Naive thymus-derived CD4-positive, alpha-beta T cell (primary cell): ENCODE results near the gene FCGR3B. TPM values are rescaled to one million over a fixed set of nuclear protein-coding genes. Genes with fewer than 3 reads are reported as not detected.
"Not testable (repeated sequence)": the region's sequence is repeated elsewhere in the genome, so short reads cannot be mapped to it uniquely, and the experiment has no call there.

ENCODE experiments used
- ATAC-seq: fragments of 150-1000 bp; cut with Tn5 transposase; 2 replicates; pipeline ENCODE4 v1.10.0; 2021; ENCODE audit warnings: mild to moderate bottlenecking, moderate library complexity
- CTCF ChIA-PET: fragments of 350-600 bp; sonication (Branson Sonifier 250); formaldehyde crosslinking; loops from one replicate; lab custom pipeline; 2021; ENCODE audit warnings: antibody characterized with exemption; lab: Charles Lee
- POLR2A ChIA-PET: fragments of 350-600 bp; sonication (Branson Sonifier 250); formaldehyde crosslinking; loops from one replicate; lab custom pipeline; 2021; ENCODE audit warnings: antibody characterized with exemption, inconsistent platforms; lab: Charles Lee
- DNase-seq, 9 donors: peaks; one replicate each; pipeline versions ENCODE4 v3.0.0 to v3.0.0-alpha.2; 2020 to 2022; ENCODE audit warnings: mixed read lengths in 1 of 9
- H3K27ac ChIP-seq: one replicate; pipeline ENCODE4 v1.7.0; 2013; ENCODE audit warnings: mild to moderate bottlenecking, low read depth, low read length, moderate library complexity
- H3K27me3 ChIP-seq, 2 donors: one replicate each; pipeline ENCODE4 v1.7.0; 2013; ENCODE audit warnings: low read length in 2 of 2, mild to moderate bottlenecking in 2 of 2, moderate library complexity in 2 of 2; ENCODE audit not compliant: control insufficient read depth in 2 of 2, insufficient read depth in 2 of 2
- H3K36me3 ChIP-seq, 3 experiments: 1 replicate in 2 of 3; 2 replicates in 1 of 3; pipeline ENCODE4 v1.7.0; 2013; ENCODE audit warnings: low read length in 3 of 3, mild to moderate bottlenecking in 3 of 3, moderate library complexity in 1 of 3; ENCODE audit not compliant: insufficient read depth in 3 of 3, control insufficient read depth in 2 of 3
- H3K4me1 ChIP-seq, 2 donors: one replicate each; pipeline ENCODE4 v1.7.0; 2013; ENCODE audit warnings: low read length in 2 of 2, mild to moderate bottlenecking in 2 of 2, moderate library complexity in 1 of 2; ENCODE audit not compliant: control insufficient read depth in 2 of 2, insufficient read depth in 2 of 2
- H3K4me3 ChIP-seq: 2 replicates; pipeline ENCODE4 v1.7.0; 2013; ENCODE audit warnings: mild to moderate bottlenecking, low read length
- H3K9me3 ChIP-seq, 3 experiments: 1 replicate in 2 of 3; 2 replicates in 1 of 3; pipeline ENCODE4 v1.7.0; 2013; ENCODE audit warnings: low read length in 3 of 3; ENCODE audit not compliant: control insufficient read depth in 2 of 3
- H3K27ac Mint-ChIP-seq, 9 donors: one replicate each; pipeline ENCODE4 v1.8.0; 2020 to 2022; ENCODE audit warnings: mixed read lengths in 9 of 9, mild to moderate bottlenecking in 8 of 9, moderate library complexity in 5 of 9, inconsistent platforms in 2 of 9
- H3K27me3 Mint-ChIP-seq, 5 donors: one replicate each; pipeline ENCODE4 v1.8.0; 2021 to 2022; ENCODE audit warnings: mixed read lengths in 5 of 5, mild to moderate bottlenecking in 1 of 5
- H3K36me3 Mint-ChIP-seq, 5 donors: one replicate each; pipeline ENCODE4 v1.8.0; 2020 to 2022; ENCODE audit warnings: mixed read lengths in 5 of 5, mild to moderate bottlenecking in 3 of 5, inconsistent platforms in 1 of 5
- H3K4me1 Mint-ChIP-seq, 7 donors: one replicate each; pipeline ENCODE4 v1.8.0; 2020 to 2022; ENCODE audit warnings: mixed read lengths in 7 of 7, mild to moderate bottlenecking in 3 of 7, inconsistent platforms in 1 of 7
- H3K4me3 Mint-ChIP-seq, 10 donors: one replicate each; pipeline ENCODE4 v1.8.0; 2020 to 2022; ENCODE audit warnings: mild to moderate bottlenecking in 10 of 10, mixed read lengths in 10 of 10, moderate library complexity in 6 of 10, inconsistent platforms in 2 of 10
- H3K9me3 Mint-ChIP-seq, 11 donors: one replicate each; pipeline ENCODE4 v1.8.0; 2020 to 2022; ENCODE audit warnings: mixed read lengths in 11 of 11, mild to moderate bottlenecking in 4 of 11, inconsistent platforms in 1 of 11, moderate library complexity in 1 of 11
- intact Hi-C, 2 donors: fragments of 100-400 bp; cut with micrococcal nuclease; formaldehyde crosslinking; loops; one replicate each; pipeline ENCODE4 v1.15.1; 2023
- polyA plus RNA-seq, 2 donors: library from polyadenylated mRNA; unstranded; fragments of 300-500 nt; fragmentation: Illumina TruSeq; gene quantifications; one replicate each; pipeline ENCODE4 v1.2.3, GENCODE V29; 2021
- total RNA-seq, 6 experiments: library from RNA in 5 of 6; stranded (reverse) in 5 of 6; gene quantifications; 1 replicate in 5 of 6; 2 replicates in 1 of 6; pipeline ENCODE4 v1.2.3 and lab custom pipeline; 2021 to 2026

Gene FCGR3B
- 1 to 10 TPM in 1 of 5 experiments, under 1 TPM in 1, not detected in 3; 0.85 to 4.1 TPM for total RNA-seq
- not detected for polyA plus RNA-seq
- not detected for total RNA-seq (lab: John Stamatoyannopoulos, UW)

GRCh38 chr1:161631076-161631475 lies at the start of gene FCGR3B:
Gene FCGR3B, minus strand, starts transcription at chr1:161631176. Its CDS starts 82 bp downstream, at chr1:161631094.
- Mint-ChIP-seq H3K9me3 (no peaks in the 10 kb centered on the region), H3K4me3 (no peak within 1 kb of the TSS), H3K4me1 (peaks cover 0 to 7% (median 5%) of the 10 kb centered on the region in 7 donors), H3K27me3 (no peaks in the 10 kb centered on the region), H3K27ac (no peak within 1 kb of the TSS), H3K36me3 (peaks cover 0 to 1% (median 0%) of the 10 kb centered on the region in 5 donors)
- Histone ChIP-seq H3K36me3 (no peaks in the 10 kb centered on the region), H3K27me3 (no peaks in the 10 kb centered on the region), H3K4me3 (no peak within 1 kb of the TSS), H3K4me1 (peaks cover 0 to 2% of the 10 kb centered on the region in 2 donors), H3K27ac (no peak within 1 kb of the TSS), H3K9me3 (no peaks in the 10 kb centered on the region)
- intact Hi-C loops = no loop called here
- DNase-seq (no peak), ATAC-seq (no peak)
- ChIA-PET CTCF (no interaction called here), POLR2A (no interaction called here)

GRCh38 chr1:161678500-161678899 lies 47.5 kb upstream of the FCGR3B start:
- Mint-ChIP-seq H3K27me3 (peaks cover 4 to 26% (median 15%) of the 10 kb centered on the region in 5 donors), H3K27ac (no peak overlapping the region), H3K36me3 (no peaks in the 10 kb centered on the region), H3K9me3 (no peaks in the 10 kb centered on the region), H3K4me3 (no peak overlapping the region), H3K4me1 (peaks cover 0 to 2% (median 0%) of the 10 kb centered on the region in 7 donors)
- no peak for ATAC-seq
- H3K9me3 ChIP-seq = no peaks in the 10 kb centered on the region
- H3K4me1 ChIP-seq = no peaks in the 10 kb centered on the region
- H3K27me3 ChIP-seq = no peaks in the 10 kb centered on the region
- POLR2A ChIA-PET = no interaction called here
- no peak overlapping the region for H3K27ac ChIP-seq
- no peak for DNase-seq
- intact Hi-C loops = no loop called here
- H3K36me3 ChIP-seq = no peaks in the 10 kb centered on the region
- no peak overlapping the region for H3K4me3 ChIP-seq
- CTCF ChIA-PET = no interaction called here

DNA sequence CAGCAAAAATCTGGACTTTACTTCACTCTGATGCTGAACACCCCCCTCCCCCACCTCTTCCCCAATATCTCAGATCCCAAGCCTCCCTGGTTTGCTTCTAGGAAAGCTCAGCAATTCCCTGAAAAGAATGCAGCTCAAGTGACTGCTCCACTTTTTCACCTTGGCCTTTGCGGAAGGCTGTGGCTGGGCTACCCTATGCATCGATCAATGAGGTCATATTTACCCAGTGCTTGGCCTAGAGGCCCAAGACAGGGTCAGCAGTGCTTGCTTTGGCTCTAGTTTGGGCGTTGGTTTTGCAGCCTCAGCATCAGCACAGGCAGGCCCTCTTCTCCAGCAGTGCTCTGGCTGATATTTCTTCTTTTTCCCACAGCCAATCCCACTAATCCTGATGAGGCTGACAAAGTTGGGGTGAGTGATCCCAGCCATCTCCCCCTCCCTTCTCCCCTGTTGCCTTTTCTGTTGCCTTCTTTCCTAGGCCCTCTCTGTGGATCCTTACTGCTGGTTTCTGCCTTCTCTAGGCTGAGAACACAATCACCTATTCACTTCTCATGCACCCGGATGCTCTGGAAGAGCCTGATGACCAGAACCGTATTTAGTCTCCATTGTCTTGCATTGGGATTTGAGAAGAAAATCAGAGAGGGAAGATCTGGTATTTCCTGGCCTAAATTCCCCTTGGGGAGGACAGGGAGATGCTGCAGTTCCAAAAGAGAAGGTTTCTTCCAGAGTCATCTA lies 46.1 kb upstream of the FCGR3B start:
- no peak overlapping the region for H3K4me3 Mint-ChIP-seq
- H3K36me3 ChIP-seq = no peaks in the 10 kb centered on the region
- H3K9me3 ChIP-seq = no peaks in the 10 kb centered on the region
- intact Hi-C loops = no loop called here
- H3K27me3 Mint-ChIP-seq = peaks cover 5 to 15% (median 8%) of the 10 kb centered on the region in 5 donors
- H3K4me3 ChIP-seq = no peak overlapping the region
- no peak overlapping the region for H3K27ac Mint-ChIP-seq
- H3K27ac ChIP-seq = no peak overlapping the region
- no peaks in the 10 kb centered on the region for H3K36me3 Mint-ChIP-seq
- no peaks in the 10 kb centered on the region for H3K9me3 Mint-ChIP-seq
- H3K4me1 Mint-ChIP-seq = peaks cover 0 to 2% (median 0%) of the 10 kb centered on the region in 7 donors
- ChIA-PET POLR2A (no interaction called here), CTCF (no interaction called here)
- H3K4me1 ChIP-seq = no peaks in the 10 kb centered on the region
- ATAC-seq (no peak), DNase-seq (no peak)
- H3K27me3 ChIP-seq = no peaks in the 10 kb centered on the region

DNA sequence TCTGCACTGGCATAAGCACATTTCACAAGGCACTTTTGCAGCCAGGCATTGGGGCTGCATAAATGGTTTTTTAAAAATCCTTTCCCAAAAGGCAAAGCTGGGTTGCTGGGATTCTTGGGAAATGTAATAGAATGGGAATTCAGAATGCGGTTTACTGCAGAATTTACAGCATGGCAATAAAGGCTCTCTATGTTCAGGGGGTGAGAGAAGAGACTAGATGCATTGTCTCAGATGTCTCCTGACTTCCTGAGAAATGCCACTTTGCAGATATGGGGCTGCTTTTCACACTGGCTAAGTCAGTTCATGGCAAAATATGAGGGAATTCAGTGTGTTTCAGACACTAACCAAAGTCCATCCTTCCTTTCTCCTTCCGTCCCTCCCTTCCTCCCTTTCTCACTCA lies 45.5 kb upstream of the FCGR3B start:
- ChIA-PET POLR2A (no interaction called here), CTCF (no interaction called here)
- Mint-ChIP-seq H3K36me3 (no peaks in the 10 kb centered on the region), H3K4me1 (peaks cover 0 to 2% (median 0%) of the 10 kb centered on the region in 7 donors), H3K27ac (no peak overlapping the region), H3K9me3 (no peaks in the 10 kb centered on the region), H3K27me3 (peaks cover 5 to 12% (median 9%) of the 10 kb centered on the region in 5 donors), H3K4me3 (no peak overlapping the region)
- Histone ChIP-seq H3K4me1 (no peaks in the 10 kb centered on the region), H3K9me3 (no peaks in the 10 kb centered on the region), H3K36me3 (no peaks in the 10 kb centered on the region), H3K27me3 (no peaks in the 10 kb centered on the region), H3K27ac (no peak overlapping the region), H3K4me3 (no peak overlapping the region)
- DNase-seq = no peak
- intact Hi-C loops = no loop called here
- ATAC-seq = no peak

DNA sequence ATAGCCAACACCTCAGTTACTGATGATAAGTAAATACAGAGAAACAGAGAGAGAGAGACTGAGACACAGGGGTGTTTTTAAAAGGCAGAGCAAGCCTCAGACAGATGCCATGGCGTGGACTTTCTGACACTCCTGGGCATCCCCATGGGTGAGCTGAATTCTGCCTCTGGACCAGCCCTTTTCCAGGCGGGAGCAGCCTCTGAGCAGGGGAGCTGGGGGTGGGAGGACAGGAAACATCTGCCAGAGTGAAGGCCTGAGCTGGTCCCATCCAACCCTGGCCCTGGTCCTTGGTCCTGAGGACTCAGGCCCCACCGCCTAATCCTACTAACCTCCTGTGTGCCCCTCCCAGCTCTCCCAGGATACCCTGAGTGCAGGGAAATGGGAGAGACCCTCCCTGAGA lies 43.9 kb upstream of the FCGR3B start:
- H3K36me3 ChIP-seq, H3K27me3 ChIP-seq, H3K4me1 ChIP-seq, H3K4me3 ChIP-seq, POLR2A ChIA-PET, intact Hi-C loops, H3K36me3 Mint-ChIP-seq, H3K27ac ChIP-seq, DNase-seq, CTCF ChIA-PET, H3K9me3 Mint-ChIP-seq, H3K9me3 ChIP-seq, H3K4me3 Mint-ChIP-seq, ATAC-seq, H3K27ac Mint-ChIP-seq, H3K4me1 Mint-ChIP-seq: not testable (repeated sequence)
- peaks cover 3 to 15% (median 5%) of the 10 kb centered on the region in 5 donors for H3K27me3 Mint-ChIP-seq

GRCh38 chr1:161674447-161674846 lies 43.5 kb upstream of the FCGR3B start:
- peaks cover 3 to 15% (median 5%) of the 10 kb centered on the region in 5 donors for H3K27me3 Mint-ChIP-seq
- DNase-seq, intact Hi-C loops, H3K27ac Mint-ChIP-seq, H3K9me3 ChIP-seq, H3K27ac ChIP-seq, POLR2A ChIA-PET, H3K36me3 ChIP-seq, H3K9me3 Mint-ChIP-seq, H3K4me3 ChIP-seq, H3K4me1 ChIP-seq, ATAC-seq, H3K4me3 Mint-ChIP-seq, H3K27me3 ChIP-seq, H3K36me3 Mint-ChIP-seq, H3K4me1 Mint-ChIP-seq, CTCF ChIA-PET: not testable (repeated sequence)

DNA sequence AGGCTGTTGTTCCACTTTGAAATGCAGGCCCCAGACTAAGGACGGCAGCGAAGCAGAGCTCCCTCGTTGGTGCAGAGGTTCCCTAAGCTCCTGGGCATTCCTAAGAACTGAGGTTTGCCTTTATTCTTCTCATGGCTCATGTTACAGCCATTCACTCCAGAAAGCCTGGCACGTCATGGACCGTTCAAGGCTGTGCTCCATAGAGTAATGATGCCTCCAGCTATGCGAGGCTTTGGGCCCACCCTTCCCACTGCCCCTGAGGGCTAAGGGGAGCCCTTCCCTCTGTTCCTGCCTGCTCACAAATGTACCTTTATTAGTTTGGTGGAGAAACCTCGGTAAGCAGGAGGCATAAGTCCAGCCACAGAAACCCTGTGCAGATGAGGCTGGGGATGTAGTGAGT lies 42.5 kb upstream of the FCGR3B start:
- ATAC-seq, H3K27ac Mint-ChIP-seq, H3K4me1 ChIP-seq, intact Hi-C loops, H3K36me3 Mint-ChIP-seq, H3K4me3 Mint-ChIP-seq, H3K36me3 ChIP-seq, POLR2A ChIA-PET, DNase-seq, H3K27ac ChIP-seq, H3K9me3 ChIP-seq, H3K27me3 ChIP-seq, CTCF ChIA-PET, H3K9me3 Mint-ChIP-seq, H3K4me3 ChIP-seq, H3K4me1 Mint-ChIP-seq: not testable (repeated sequence)
- H3K27me3 Mint-ChIP-seq = peaks cover 2 to 13% (median 4%) of the 10 kb centered on the region in 5 donors
